HG03565 (cell line): ENCODE measurements around the gene SPIN1.
"Not testable (repeated sequence)": the region's sequence is repeated elsewhere in the genome, so short reads cannot be mapped to it uniquely, and the experiment has no call there.

Source experiments
- ATAC-seq: cut with Tn5 transposase; IDR thresholded peaks from one replicate; pipeline ENCODE4 v1.9.1; 2021; ENCODE audit warnings: mild to moderate bottlenecking, moderate library complexity; ENCODE audit not compliant: unreplicated experiment

SPIN1 gene

DNA sequence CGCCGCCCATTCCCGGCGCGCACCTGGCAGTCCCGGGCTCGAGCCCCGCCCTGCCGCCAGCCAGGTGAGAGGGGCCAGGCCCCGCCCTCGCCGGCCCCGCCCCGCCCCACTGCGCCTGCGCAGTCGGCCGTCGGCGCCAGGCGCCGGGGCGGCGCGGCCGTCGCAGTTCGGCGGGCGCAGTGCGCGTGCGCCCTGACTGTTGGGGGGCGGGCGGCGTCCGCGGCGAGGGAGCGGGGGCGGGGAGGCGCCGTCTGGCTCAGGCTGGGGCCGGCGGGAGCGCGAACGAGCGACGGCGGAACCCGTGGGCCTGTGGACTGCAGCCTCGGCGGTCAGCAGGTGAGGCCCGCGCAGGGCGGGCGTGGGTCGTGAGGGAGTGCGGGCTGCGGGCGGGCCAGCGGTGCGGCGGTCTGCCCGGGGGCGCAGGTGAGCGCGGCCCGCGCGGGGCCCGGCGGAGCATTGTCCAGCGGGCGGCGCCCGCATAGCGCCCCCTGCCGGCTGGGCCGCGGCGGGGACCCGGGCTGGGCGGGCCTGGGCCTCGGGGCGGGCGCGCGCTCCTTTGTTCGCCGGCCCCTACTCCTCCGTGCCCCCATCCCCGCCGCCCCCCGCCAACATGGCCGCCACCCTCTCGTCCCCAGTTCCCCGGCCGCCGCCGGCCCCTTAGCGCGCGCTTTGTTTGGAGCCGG, at the start of gene SPIN1:
SPIN1 (plus strand) TSS at position 242 of the 683 bp plus-strand sequence. CDS start 38,096 bp downstream, outside the sequence.
- peak; percentile 69 for ATAC-seq

DNA sequence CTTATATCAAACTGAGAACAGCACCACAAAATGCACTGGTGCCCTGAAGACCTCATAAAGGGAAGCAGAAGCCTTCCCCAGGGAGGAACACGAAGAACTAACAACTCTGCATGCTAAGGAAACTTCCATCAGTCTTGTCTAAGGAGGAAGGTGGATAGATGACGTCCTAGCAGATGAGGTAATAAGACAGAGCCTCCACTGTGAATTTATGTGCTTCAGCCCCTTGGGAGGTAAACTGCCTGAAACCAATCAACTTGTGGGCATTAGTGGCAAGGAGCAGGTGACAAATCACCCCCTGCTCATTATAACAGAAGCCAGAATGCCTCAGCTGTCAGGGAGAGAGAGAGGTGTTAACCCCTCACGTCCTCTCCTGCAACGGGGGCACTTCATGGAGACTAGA, 48.9 kb upstream of the SPIN1 start:
- no peak for ATAC-seq

DNA sequence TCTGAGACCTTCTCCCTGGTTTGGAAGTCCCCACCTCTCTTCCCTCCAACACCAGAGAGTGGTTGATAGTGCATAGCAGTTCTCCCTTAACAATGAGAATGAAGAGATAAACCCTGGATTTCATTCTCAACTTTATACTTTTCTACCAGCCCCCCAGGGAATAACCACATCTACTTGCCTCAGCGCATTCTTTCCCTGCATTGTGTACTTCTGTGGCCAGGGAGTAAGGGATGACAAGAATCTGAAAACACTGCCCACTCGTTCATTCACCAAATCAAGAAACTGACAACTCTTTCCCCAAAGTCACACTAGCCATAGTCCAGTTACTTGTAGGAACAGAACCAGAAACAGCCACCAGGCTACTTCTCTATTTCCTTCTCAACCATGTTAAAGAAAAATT, 46.0 kb upstream of the SPIN1 start:
- ATAC-seq = no peak

DNA sequence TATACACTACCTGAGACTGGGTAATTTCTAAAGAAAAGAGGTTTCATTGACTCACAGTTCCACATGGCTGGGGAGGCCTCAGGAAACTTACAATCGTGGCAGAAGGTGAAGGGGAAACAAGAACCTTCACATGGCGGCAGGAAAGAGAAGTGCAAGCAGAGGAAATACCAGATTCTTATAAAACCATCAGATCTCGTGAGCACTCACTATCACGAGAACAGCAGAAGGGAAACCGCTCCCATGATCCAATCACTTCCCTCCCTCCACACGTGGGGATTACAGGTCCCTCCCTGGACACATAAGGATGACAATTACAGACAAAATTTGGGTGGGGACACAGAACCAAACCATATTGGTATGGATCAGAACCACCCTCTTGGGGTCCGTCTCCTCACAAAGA, 44.2 kb upstream of the SPIN1 start:
- no peak for ATAC-seq

DNA sequence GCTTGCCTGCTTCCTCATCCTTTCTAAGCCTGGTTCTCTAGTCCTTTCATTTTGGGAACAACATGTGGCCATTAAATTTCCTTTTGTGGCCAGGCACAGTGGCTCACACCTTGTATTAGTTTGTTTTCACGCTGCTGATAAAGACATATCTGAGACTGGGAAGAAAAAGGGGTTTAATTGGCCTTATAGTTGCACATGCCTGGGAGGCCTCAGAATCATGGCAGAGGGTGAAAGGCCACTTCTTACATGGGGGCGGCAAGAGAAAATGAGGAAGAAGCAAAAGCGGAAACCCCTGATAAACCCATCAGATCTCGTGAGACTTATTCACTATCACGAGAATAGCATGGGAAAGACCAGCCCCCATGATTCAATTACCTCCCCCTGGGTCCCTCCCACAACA, 37.9 kb upstream of the SPIN1 start:
- ATAC-seq = not testable (repeated sequence)

DNA sequence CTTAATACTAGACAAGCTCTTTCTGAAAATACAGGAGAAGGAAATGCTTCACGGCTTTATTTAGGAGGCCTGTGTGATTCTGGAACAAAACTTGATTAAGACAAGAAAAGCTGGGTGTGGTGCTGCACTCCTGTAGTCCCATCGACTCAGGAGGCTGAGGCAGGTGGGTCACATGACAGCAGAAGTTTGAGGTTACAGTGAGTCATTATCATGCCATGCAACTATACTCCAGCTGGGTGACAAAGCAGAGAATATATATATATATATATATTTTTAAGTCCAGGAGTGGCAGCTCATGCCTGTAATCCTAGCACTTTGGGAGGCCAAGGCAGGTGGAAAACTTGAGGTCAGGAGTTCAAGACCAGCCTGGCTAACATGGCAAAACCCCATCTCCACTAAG, 33.1 kb upstream of the SPIN1 start:
- ATAC-seq = no peak

DNA sequence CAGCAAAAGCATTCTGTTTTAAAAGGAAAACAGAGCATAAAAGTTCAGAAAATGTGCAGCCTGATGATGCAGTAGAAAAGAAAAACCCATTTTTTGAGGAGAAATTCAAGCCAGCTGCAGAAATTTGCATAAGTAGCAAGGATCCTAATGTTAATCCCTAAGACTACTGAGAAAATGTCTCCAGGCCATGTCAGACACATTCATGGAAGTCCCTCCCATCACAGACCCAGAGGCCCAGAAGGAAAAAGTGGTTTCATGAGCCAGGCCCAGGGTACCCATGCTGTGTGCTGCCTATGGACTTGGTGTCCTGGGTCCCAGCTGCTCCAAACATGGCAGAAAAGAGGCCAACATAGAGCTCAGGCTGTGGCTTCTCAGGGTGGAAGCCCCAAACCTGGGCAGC, 31.0 kb upstream of the SPIN1 start:
- ATAC-seq = not testable (repeated sequence)

DNA sequence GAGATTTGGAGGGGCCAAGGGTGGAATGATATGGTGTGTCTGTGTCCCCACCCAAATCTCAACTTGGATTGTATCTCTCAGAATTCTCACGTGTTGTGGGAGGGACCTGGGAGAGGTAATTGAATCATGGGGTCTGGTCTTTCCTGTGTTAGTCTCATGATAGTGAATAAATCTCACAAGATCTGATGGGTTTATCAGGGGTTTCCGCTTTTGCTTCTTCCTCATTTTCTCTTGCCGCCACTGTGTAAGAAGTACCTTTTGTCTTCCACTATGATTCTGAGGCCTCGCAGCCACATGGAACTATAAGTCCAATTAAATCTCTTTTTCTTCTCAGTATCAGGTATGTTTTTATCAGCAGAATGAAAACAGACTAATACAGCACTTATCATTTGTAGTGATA, 29.5 kb upstream of the SPIN1 start:
- ATAC-seq = no peak

DNA sequence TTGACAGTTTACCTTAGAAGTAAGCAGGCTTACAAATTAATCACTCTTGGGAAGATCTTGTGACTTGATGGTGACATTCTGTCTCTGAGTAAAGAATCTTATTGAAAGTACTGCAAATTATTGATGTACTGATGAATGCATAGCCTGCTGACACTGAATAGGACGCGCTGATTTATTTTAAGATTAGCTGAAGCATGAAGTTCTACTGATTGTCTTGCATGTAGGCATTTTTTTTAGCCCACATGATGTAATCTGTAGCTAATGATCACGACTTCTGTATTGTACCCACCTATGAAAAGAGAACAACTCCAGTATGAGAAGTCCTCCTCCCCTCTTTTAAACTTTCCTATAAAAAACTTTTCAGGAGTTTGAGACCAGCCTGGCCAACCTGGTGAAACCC, 28.3 kb upstream of the SPIN1 start:
- ATAC-seq = no peak

DNA sequence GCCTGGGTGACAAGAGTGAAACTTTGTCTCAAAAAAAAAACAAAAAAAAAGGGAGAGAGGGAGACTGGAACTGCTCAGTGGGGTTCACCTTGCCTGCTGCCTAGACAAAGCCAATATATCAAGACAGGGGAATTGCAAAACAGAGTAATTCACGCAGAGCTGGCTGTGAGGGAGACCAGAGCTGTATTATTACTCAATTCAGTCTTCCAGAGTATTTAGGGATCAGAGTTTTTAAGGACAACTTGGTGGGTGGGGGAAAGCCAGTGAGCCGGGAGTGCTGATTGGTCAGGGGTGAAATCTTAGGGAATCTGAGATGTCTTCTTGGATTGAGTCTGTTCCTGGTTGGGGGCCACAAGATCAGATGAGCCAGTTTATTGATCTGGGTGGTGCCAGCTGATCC, 25.6 kb upstream of the SPIN1 start:
- ATAC-seq = no peak

DNA sequence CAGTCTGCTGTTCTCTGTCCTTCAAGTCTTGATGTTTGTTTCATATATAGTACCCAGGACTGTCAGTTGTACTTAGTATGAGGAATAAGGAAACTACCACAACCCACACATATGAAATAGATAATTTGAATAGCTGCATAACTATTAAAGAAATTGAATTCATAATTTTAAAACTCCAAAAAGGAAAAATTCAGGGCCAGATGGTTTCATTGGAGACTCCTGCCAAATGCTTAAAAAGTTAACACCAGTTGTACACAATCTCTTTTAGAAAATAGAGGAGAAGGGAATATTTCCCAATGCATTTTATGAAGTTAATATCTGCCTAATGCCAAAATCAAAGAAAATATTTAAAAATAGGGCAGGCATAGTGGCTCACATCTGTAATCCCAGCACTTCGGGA, 24.6 kb upstream of the SPIN1 start:
- no peak for ATAC-seq

DNA sequence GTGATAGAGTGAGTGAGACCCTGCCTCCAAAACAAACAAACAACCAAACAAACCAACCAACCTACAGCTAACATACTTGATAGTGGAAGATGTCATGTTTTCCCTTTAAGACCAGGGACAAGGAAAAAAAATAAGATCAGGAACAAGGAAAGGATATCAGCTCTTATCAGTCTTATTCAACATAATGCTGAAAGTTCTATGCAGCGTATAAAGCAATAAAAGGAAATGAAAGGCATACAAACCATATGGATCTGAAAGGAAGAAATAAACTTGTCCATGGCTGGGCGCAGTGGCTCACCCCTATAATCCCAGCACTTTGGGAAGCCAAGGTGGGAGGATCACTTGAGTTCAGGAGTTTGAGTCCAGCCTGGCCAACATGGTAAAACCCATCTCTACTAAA, 23.5 kb upstream of the SPIN1 start:
- no peak for ATAC-seq

DNA sequence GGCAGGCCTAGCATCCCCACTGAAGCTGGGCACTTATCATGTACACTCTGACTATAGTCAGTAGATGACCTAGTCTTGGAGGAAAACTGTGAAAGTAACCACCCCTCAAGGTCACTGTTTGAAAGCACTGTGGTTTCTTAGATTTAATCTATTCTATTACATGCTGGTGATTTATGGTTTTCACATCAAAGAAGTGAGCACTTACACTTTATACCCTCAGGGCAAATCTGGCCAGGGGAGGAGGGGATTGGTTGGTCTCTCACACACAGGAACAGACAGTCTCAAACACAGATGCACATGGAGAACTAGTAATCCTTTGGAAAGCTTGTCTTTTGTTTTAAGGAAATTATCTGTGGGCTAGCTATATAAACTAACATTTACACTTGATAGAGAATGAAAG, 17.9 kb upstream of the SPIN1 start:
- ATAC-seq = no peak

DNA sequence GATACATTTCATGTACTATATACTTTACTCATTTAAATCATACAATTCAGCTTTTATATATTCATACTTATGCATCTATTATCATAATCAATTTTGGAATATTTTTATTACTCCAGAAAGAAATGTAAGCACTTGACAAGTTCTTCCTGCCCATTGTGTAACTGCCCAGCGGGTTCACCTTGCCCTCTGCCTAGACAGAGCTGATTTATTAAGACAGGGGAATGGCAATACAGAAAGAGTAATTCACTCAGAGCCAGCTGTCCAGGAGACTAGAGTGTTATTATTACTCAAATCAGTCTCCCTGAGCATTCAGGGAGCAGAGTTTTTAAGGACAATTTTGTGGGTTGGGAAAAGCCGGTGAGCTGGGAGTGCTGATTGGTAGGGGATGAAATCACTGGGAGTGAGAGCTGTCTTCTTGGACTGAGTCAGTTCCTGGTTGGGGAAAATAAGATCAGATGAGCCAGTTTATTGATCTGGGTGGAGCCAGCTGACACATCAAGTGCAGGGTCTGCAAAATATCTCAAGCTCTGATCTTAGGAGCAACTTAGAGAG, 16.1 kb upstream of the SPIN1 start:
- ATAC-seq = no peak

DNA sequence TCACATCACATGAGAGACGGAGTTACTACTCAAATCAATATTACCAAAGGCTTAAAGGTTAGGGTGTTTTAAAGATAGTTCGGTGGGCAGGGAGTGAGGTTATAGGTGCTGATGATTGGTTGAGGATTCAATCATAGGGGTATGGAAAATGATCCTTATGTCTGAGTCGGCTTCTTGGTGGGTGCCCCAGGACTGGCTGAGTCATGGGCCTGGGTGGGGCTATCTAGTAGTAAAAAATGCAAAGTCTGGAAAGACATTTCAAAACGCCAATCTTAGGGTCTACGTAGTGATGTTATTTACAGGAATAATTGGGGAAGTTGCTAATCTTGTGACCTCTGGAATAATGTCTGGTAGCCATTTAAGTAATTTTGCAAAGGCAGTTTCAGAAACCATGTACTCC, 15.2 kb upstream of the SPIN1 start:
- no peak for ATAC-seq

DNA sequence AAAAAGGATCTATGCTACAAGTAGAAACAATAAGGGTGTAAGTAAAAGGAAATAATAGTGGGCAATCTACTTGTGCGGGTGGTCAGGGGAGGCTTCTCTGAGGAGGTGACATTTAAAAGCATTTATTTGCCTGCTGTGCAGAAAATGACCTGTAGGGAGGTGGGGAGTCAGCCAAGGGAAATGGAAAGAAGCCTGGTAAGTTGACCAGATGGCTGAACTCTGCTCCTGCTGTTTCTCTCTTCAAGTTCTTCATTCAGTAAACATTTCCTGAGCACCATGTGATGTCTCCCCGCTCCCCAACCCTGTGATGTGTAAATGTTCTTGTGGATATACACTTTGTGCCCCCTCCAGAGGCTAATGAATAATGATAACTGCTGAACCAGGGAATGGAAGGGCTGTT, 9.9 kb upstream of the SPIN1 start:
- ATAC-seq = no peak

DNA sequence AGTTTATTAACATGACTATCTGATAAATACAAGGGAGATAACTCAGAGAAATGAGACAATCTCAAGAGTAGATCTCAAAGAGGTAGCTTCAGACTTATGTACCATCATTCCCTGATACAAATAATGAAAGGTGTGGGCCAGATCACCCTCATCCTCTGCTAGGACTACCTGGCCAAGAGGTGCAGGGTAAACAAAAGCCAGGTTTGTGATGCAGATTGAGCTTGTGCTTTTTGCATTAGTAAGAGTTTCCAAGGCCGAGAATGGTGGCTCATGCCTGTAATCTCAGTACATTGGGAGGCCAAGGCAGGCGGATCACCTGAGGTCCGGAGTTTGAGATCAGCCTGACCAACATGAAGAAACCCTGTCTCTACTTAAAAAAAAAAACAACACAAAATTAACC, 8.9 kb upstream of the SPIN1 start:
- ATAC-seq = no peak

DNA sequence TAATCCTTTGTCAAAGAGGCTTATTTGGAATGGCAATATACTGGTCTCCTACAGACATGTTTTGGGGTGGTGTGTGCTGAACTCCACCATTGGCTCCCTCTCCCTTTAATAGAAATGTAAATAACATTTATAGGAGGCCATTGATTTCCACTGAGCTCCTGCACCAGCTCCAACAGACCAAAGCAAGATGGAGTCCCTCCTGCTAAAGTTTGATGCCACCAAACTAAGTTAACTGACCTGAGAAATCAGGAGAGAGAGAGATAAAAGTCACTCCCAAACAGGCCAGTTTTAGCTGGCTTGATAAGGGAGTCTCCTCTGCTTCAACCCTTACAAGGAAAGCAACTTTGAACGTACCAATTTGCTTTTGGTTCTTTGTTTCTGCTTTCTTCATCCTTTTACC, 8.1 kb upstream of the SPIN1 start:
- no peak for ATAC-seq

DNA sequence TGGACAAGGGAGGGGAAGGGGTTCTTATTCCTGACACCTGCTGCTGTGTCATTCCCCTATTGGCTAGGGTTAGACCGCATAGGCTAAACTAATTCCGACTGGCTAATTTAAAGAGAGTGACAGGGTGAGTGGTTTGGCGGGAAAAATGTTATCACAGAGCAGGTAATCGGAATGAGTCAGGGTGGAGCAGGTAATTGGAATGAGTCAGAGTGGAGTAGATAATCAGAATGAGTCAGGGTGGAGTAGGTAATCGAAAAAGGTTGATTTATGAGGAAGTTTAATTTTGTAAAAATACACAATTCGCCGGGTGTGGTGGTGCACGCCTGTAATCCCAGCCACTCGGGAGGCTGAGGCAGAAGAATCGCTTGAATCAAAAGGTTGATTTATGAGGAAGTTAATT, 6.9 kb upstream of the SPIN1 start:
- ATAC-seq = not testable (repeated sequence)

DNA sequence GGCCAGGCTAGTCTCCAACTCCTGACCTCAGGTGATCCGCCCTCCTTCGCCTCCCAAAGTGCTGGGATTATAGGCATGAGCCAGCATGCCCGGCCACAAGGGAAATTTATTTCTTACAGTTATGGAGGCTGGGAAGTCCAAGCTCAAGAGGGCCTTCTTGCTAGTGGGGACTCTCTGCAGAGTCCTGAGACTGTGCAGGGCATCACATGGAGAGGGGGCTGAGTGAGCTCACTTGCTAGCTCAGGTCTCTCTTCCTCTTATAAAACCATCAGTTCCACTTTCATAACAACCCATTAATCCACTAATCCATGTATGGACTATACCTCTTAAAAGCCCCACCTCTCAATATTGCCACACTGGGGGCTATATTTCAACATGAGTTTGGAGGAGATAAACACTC, 5.1 kb upstream of the SPIN1 start:
- ATAC-seq = no peak

DNA sequence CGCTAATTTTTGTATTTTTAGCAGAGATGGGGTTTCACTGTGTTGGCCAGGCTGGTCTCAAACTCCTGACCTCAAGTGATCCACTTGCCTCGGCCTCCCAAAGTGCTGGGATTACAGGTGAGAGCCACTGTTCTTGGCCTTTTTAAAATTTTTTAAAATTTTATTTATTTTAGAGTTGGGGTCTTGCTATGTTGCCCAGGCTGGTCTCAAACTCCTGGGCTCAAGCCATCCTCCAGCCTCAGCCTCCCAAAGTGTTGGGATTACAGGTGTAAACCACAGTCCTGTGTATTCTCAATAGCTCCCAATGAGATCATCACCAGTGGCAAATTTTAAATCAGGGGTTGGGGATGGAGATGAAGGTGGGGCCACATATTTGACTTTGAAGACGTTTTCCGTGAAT, 2.1 kb upstream of the SPIN1 start:
- ATAC-seq = not testable (repeated sequence)

DNA sequence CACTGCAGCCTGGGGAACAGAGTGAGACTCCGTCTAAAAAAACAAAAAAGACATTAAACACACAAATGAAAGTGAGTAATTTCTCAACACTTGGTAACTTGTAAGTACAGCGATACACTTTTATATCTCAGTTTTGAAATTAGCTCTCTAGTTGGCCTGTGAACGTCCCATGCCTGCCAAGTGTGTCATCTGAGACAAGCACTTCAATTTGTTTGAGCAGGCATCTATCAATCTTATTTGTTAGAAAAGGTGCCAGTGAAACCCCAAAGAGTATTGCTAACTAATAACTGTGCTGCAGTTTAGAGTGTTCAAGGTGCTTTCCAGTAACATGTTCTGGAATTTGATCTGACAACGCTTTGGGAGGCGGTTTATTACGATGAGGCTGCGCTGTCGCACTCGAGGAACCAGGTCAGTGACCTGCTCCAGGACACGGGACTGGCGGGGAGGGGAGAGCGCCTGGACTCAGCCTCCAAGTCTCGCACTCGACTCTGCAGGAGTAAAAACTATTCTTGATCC, 1.1 kb upstream of the SPIN1 start:
- ATAC-seq = no peak
